Upper lobe of left lung (tissue), 6 donors: Measurements from ENCODE around the gene ELOVL6. TPM values are rescaled to one million over a fixed set of nuclear protein-coding genes. Genes with fewer than 3 reads are reported as not detected.
"Not testable (repeated sequence)": the region's sequence is repeated elsewhere in the genome, so short reads cannot be mapped to it uniquely, and the experiment has no call there.

ENCODE experiments used
- ATAC-seq, 2 donors: fragments of 200-7000 bp; cut with Tn5 transposase; one replicate each; pipeline ENCODE4 v1.9.1; 2022; ENCODE audit warnings: mild to moderate bottlenecking in 2 of 2, moderate library complexity in 2 of 2; ENCODE audit not compliant: low FRiP score in 2 of 2
- DNase-seq, 2 donors: peaks; one replicate each; pipeline ENCODE4 v3.0.0-alpha.2; 2019 to 2020
- H3K27ac ChIP-seq, 4 donors: fragments of 200-600 bp; sonication (generic); one replicate each; pipeline ENCODE4 v1.5.1; 2016 to 2019
- H3K27me3 ChIP-seq, 4 donors: fragments of 200-600 bp; sonication (generic); one replicate each; pipeline ENCODE4 v1.5.1; 2017 to 2019
- H3K36me3 ChIP-seq, 4 donors: fragments of 200-600 bp; sonication (generic); one replicate each; pipeline ENCODE4 v1.5.1; 2016 to 2019
- H3K4me1 ChIP-seq, 4 donors: fragments of 200-600 bp; sonication (generic); one replicate each; pipeline ENCODE4 v1.5.1; 2018 to 2019
- H3K4me3 ChIP-seq, 4 donors: fragments of 200-600 bp; sonication (generic); one replicate each; pipeline ENCODE4 v1.5.1; 2017 to 2019; ENCODE audit warnings: mild to moderate bottlenecking in 2 of 4, moderate library complexity in 1 of 4
- H3K9me3 ChIP-seq, 4 donors: fragments of 200-600 bp; sonication (generic); one replicate each; pipeline ENCODE4 v1.5.1; 2018 to 2019
- EP300 ChIP-seq, 4 donors: sonication (generic); formaldehyde crosslinking; IDR thresholded peaks; one replicate each; pipeline ENCODE4 v1.5.1; 2017; ENCODE audit warnings: antibody characterized with exemption in 4 of 4, control low read depth in 2 of 4
- POLR2A ChIP-seq, 4 donors: fragments of 450-650 bp; IDR thresholded peaks; one replicate each; pipeline ENCODE4 v1.5.1; 2016 to 2017; ENCODE audit warnings: antibody characterized with exemption in 4 of 4, mild to moderate bottlenecking in 2 of 4
- POLR2AphosphoS5 ChIP-seq, 2 donors: sonication (generic); formaldehyde crosslinking; IDR thresholded peaks; one replicate each; pipeline ENCODE4 v1.5.1; 2017; ENCODE audit warnings: antibody characterized with exemption in 2 of 2
- WGBS, 2 donors: methylation state at CpG; one replicate each; pipeline ENCODE4 v1.1.5; 2017 to 2018; 5-methylcytosine and 5-hydroxymethylcytosine counted together
- total RNA-seq, 6 donors: library from RNA; depleted of rRNA in 4 of 6; stranded (reverse); fragments of >200 nt in 4 of 6; gene quantifications; one replicate each; pipeline versions ENCODE4 v1.1.0 to v1.2.1, GENCODE V29; 2016 to 2021
- TF ChIP-seq, protein P1 (sequence below), 6 experiments: fragments of 450-650 bp in 4 of 6; fragments of 200-600 bp in 2 of 6; sonication (generic) in 2 of 6; IDR thresholded peaks; one replicate each; pipeline ENCODE4 v1.5.1; 2016 to 2019; ENCODE audit warnings: antibody characterized with exemption in 6 of 6
- donor health status: DM: no; HTN: no; CAD: no; lungs with moderate emphysema.
- donor health status: DM: no; HTN: yes; CAD: no; lungs with severe emphysema.

ELOVL6 gene
- total RNA-seq, 6 donors from 2014 or later = 2.1 to 10.2 (median 4.3) TPM

DNA sequence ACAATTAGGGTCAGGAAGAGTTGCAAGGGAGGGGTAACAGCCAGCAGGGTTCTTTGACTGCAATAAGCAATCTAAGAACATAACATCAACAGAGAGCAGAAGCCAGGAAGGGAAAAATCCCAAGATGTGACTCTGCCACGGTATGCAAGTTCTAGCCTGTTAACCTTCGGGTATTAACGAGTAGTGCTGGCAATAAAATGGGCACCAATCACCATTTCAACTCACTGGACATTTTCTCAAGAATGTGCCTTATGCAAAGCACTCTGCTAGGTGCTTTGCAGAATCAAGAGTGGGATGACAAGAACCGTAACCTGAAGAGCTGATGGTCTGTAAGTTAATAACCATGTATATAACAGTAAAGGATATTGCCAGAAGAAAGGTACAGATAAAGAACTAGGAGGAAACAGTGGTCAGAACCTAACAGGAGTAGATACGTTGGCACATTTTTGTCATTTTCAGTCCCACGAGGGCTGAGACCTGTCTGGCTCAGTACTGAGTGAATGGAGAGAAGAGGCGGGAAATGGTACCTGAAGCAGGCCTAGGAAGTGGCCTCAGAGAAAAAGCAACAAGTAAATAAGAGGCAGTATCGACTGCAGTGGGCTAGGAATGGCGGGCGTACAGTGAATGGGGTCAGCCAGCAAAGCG is 2.7 kb downstream of the ELOVL6 start:
- Histone ChIP-seq H3K9me3 (no peaks in the 10 kb centered on the region), H3K27ac (peak overlapping the region; percentile 76 to 92 (median 85)), H3K27me3 (no peaks in the 10 kb centered on the region), H3K4me3 (peak overlapping the region in 3 of 4 donors; percentile 67 to 84 (median 79)), H3K4me1 (peaks cover 8 to 37% (median 17%) of the 10 kb centered on the region in 4 donors), H3K36me3 (no peaks in the 10 kb centered on the region)
- no peak for DNase-seq
- 27 to 29% methylated on average over 11 of the region's 11 CpGs for WGBS, 2 donors
- TF ChIP-seq POLR2A (IDR thresholded peaks at IDR 0.05) (no peak), POLR2AphosphoS5 (IDR thresholded peaks at IDR 0.05) (no peak), EP300 (IDR thresholded peaks at IDR 0.05) (no peak)
- TF ChIP-seq, protein P1, sequence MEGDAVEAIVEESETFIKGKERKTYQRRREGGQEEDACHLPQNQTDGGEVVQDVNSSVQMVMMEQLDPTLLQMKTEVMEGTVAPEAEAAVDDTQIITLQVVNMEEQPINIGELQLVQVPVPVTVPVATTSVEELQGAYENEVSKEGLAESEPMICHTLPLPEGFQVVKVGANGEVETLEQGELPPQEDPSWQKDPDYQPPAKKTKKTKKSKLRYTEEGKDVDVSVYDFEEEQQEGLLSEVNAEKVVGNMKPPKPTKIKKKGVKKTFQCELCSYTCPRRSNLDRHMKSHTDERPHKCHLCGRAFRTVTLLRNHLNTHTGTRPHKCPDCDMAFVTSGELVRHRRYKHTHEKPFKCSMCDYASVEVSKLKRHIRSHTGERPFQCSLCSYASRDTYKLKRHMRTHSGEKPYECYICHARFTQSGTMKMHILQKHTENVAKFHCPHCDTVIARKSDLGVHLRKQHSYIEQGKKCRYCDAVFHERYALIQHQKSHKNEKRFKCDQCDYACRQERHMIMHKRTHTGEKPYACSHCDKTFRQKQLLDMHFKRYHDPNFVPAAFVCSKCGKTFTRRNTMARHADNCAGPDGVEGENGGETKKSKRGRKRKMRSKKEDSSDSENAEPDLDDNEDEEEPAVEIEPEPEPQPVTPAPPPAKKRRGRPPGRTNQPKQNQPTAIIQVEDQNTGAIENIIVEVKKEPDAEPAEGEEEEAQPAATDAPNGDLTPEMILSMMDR (IDR thresholded peaks at IDR 0.05) = no peak
- ATAC-seq = no peak

DNA sequence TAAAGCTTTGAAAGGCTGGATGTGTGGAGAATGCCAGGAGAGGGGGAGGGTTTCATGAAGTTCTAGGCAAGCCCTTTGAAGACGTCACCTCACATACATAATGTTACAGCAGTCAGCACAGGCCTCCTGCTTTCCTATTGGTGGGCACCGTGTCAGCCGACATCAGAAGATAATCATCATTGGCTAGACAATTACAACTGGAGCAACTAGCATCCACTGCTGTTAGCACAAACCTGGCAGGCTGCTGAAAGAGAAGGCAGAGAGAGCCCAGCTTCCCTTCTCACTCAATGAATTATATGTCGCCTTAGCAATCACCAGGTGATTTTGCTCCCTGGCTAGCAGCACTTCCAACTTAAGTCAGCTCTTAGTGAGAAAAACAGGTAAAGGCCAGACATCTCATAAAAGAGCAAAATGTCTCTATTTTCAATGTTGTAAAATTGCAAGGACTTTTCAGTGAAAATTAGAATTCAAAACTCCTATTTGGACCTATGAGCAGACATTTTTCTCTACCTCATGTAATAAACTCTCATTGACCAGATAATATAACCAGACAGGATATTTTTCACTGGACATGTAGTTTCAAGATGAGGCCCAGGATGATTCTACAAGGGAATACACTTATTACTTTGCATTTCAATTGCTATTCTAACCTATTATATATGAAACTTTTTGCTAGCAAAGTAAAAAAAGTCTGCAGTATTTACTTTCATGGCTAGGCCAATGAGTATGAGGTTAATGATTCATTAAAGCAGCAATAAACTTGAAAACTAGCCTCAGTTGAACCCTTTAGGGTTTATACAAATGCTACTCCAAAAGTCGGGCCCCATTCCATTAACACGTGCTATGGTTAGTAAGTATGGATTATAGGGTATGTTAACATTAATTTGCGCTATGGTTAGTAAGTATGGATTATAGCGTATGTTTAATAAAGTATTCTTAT is 4.3 kb downstream of the ELOVL6 start:
- no peaks in the 10 kb centered on the region for H3K27me3 ChIP-seq
- ATAC-seq (peak; percentile 25 to 71), DNase-seq (peak in 1 of 2 donors; percentile 90)
- H3K4me1 ChIP-seq = peaks cover 7 to 35% (median 15%) of the 10 kb centered on the region in 4 donors
- TF ChIP-seq EP300 (IDR thresholded peaks at IDR 0.05) = peak in 1 of 4 donors; percentile 72
- TF ChIP-seq POLR2A (IDR thresholded peaks at IDR 0.05) = peak in 2 of 4 donors; percentile 64 to 66
- peak in 1 of 2 donors; percentile 86 for TF ChIP-seq POLR2AphosphoS5 (IDR thresholded peaks at IDR 0.05)
- TF ChIP-seq, protein P1 (IDR thresholded peaks at IDR 0.05) = no peak
- no peaks in the 10 kb centered on the region for H3K9me3 ChIP-seq
- no peaks in the 10 kb centered on the region for H3K36me3 ChIP-seq
- WGBS, 2 donors = 45 to 52% methylated on average over 8 of the region's 8 CpGs
- peak overlapping the region in 1 of 4 donors; percentile 69 for H3K27ac ChIP-seq
- H3K4me3 ChIP-seq = no peak overlapping the region

DNA sequence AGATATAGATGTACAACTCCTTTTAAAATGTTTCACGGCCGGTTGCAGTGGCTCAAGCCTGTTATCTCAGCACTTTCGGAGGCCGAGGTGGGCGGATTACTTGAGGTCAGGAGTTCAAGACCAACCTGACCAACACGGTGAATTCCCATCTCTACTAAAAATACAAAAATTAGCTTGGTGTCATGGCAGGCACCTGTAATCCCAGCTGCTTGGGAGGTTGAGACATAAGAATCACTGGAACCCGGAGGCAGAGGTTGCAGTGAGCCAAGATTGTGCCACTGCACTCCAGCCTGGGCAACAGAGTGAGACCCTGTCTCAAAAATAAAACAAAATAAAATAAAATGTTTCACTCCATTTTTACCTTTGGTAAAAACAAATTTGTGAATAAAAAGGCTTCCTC is 5.1 kb downstream of the ELOVL6 start:
- peaks cover 0 to 27% (median 10%) of the 10 kb centered on the region in 4 donors for H3K4me1 ChIP-seq
- H3K27ac ChIP-seq = peak overlapping the region in 1 of 4 donors; percentile 52
- 79 to 80% methylated on average over 7 of the region's 7 CpGs for WGBS, 2 donors
- H3K4me3 ChIP-seq, H3K36me3 ChIP-seq, H3K27me3 ChIP-seq, DNase-seq, ATAC-seq, H3K9me3 ChIP-seq: not testable (repeated sequence)

DNA sequence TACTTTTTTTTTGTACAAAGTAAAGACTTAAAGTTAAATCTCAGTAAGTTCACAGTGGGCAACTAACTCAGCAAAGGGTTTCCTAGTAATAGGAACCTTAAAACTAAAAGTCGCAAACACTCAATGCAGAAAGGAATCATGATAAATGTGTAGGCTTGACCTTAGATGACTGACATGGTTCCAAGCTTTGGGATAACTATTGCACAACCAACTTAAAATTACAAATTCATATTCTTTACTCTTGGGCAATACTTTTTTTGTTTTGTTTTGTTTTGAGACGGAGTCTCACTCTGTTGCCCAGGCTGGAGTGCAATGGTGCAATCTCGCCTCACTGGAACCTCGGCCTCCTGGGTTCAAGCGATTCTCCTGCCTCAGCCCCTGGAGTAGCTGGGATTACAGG is 8.2 kb downstream of the ELOVL6 start:
- Histone ChIP-seq H3K4me3 (no peak overlapping the region), H3K36me3 (no peaks in the 10 kb centered on the region), H3K27ac (no peak overlapping the region), H3K9me3 (no peaks in the 10 kb centered on the region), H3K4me1 (peaks cover 0 to 9% (median 2%) of the 10 kb centered on the region in 4 donors), H3K27me3 (no peaks in the 10 kb centered on the region)
- WGBS, 2 donors = 61 to 62% methylated on average over 5 of the region's 5 CpGs
- no peak for DNase-seq
- TF ChIP-seq POLR2AphosphoS5 (IDR thresholded peaks at IDR 0.05) = no peak
- TF ChIP-seq, protein P1 (IDR thresholded peaks at IDR 0.05) = no peak
- ATAC-seq = no peak

DNA sequence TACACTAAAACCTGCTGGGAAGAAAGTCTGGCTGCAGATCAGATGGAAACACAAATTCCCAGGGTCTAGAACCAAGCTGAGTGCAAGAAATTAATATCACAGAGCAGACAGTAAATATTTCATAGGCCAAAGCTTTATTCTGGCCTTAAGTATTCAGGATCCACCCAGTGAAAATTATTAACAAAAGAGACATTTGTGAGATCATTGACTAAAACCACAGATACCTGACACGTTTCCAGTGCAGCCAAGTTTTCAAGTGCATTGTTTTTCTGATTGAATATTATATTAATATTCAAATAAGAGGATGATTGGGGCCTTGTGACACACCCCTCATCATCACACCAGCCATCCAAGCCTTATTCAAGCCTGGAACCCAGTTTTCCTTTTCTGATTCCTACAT is 10.3 kb downstream of the ELOVL6 start:
- no peaks in the 10 kb centered on the region for H3K36me3 ChIP-seq
- TF ChIP-seq POLR2A (IDR thresholded peaks at IDR 0.05) (no peak), POLR2AphosphoS5 (IDR thresholded peaks at IDR 0.05) (no peak), EP300 (IDR thresholded peaks at IDR 0.05) (no peak)
- TF ChIP-seq, protein P1 (IDR thresholded peaks at IDR 0.05) = no peak
- ATAC-seq = no peak
- H3K4me3 ChIP-seq = no peak overlapping the region
- no peaks in the 10 kb centered on the region for H3K4me1 ChIP-seq
- 55 to 67% methylated on average over 1 of the region's 1 CpG for WGBS, 2 donors
- DNase-seq = no peak
- H3K27ac ChIP-seq = no peak overlapping the region
- no peaks in the 10 kb centered on the region for H3K27me3 ChIP-seq
- H3K9me3 ChIP-seq = no peaks in the 10 kb centered on the region
